Measurements from ENCODE around the gene SLC39A13.

The SLC39A13 gene

DNA sequence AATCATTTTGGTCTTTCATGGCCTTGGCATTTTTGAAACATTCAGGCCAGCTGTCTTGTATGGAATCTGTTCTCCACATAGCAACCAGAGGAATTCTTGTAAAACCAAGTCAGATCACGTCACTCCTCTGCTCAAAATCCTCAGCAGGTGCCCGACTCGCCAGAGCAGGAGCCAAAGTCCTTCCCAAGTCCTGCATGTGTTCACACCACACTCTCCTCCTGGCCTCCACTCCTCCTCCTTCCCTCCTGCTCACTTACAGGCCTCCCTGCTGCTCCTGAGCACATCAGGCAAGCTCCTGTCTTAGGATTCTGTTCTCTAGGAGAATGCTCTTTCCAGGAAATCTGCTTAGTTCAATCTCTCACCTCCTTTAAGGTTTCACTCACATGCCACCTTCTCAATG is 24.8 kb downstream of the SLC39A13 start:
- DNase-seq, result no peak

- no peak for DNase-seq
Measured at GRCh38 chr11:47434011-47434786, 25.8 kb downstream of the SLC39A13 start.

DNA sequence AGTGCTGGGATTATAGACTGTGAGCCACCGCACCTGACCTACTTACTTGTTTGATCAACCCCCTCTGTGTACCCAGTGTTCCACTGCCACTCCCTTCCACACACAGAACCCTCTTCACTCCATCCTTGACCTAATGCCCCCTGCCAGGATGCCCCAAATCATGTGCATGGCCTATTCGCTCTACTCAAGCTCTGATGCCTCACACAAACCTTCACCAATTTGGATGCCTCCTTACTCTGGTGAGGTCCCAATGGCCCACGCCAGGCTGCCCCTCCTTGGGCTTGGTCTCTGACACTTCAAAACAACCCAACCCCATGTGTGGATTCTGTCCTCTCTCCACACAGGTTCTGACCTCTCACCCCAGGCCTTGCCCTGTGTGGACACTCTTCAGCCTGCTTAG is 27.3 kb downstream of the SLC39A13 start:
- no peak for DNase-seq

DNA sequence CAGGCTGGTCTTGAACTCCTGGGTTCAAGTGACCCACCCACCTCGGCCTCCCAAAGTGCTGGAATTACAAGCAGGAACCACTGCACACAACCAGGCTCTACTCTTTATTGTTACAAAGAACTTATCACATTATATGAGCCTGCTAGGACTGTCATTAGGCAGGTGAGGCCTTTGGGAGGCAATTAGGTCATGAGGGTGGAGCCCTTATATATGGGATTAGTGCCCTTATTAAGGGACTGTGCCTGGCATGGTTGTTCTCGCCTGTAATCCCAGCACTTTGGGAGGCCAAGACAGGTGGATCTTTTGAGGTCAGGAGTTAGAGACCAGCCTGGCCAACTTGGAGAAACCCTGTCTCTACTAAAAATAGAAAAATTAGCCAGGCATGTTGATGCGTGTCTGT is 28.3 kb downstream of the SLC39A13 start:
- no peak for DNase-seq

DNA sequence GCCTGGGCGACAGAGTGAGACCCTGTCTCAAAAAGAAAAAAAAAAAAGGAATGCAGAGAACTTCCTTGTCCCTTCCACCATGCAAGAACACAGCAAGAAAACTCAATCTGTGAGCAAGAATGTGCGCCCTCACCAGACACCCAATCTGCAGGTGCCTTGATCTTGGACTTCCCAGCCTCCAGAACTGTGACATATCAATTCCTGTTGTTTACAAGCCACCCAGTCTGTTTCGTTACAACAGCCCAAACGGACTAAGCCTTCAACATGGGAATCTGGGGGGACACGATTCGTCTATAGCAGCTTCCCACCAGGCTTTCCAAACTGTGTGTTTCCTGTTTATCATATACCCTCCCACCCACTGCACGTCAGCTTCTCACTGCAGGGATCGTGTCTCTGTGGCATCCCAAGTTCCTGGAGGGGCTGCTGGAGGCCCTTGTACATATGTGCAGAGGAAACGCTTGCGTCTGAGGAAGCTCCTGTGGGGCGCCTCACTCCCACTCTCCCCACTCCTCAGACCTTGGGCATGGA is 28.9 kb downstream of the SLC39A13 start:
- DNase-seq, result no peak

- DNase-seq, result no peak
Measured at GRCh38 chr11:47437746-47438418, 29.5 kb downstream of the SLC39A13 start.

DNA sequence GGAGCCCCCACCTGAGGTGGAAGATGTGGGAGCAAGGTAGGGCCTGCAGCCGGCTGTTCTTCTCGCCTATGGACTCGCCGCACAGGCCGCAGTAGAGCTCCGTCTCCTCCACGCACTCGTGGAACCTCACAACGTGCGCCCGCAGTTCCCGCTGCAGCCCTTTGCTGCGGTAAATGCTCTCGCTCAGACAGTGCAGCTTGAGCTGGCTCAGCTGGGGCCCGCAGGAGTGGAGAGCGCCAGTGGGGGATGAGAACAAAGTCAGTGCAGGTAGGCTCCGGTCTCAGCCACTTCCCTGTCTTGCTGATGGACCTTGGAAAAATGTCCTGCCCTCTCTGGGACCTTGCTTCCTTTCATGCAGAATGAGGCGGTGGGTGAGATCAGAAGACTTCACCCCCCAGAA is 30.3 kb downstream of the SLC39A13 start:
- no peak for DNase-seq

GRCh38 chr11:47440054-47440476 is 31.7 kb downstream of the SLC39A13 start:
- DNase-seq, result no peak

DNA sequence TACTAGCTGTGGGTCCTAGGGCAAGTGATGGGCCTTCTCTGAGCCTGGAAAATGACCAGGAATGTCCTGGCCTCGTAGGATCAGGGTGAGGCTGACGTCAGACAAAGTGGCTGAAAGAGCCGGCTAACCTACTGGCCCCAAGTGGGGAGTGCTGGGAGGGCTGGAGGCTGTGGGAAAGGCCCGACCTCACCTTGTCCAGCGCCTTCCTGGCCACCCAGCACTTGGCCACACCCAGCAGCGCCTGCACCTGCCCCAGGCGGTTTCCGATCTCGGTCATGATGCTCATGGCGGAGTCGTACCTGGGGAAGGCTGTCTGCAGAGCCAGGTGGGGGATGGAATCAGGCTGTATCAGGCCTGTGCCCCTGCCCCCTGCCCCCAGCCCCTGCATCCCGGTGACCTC is 33.0 kb downstream of the SLC39A13 start:
- DNase-seq, result no peak

DNA sequence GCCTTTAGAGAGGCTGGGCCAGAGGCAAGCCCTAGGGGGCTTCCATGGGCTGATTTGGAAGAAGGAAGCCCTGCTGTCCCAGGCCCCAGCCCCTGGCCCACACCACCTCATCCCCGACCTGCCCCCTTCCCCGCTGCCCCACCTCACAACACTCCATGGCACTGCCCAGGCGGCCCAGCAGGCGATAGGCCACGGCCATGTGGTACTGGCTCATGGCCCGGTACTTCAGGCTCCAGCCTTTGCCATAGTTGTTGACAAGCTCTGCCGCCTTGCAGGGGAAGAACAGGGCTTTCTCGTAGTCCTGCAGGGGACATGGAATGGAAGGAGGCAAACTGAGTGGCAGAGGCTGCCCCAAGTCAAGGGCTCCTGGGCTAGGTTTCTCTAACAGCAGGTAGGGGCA is 34.1 kb downstream of the SLC39A13 start:
- DNase-seq, result no peak

GRCh38 chr11:47443028-47443700 is 34.8 kb downstream of the SLC39A13 start:
- DNase-seq, result no peak

DNA sequence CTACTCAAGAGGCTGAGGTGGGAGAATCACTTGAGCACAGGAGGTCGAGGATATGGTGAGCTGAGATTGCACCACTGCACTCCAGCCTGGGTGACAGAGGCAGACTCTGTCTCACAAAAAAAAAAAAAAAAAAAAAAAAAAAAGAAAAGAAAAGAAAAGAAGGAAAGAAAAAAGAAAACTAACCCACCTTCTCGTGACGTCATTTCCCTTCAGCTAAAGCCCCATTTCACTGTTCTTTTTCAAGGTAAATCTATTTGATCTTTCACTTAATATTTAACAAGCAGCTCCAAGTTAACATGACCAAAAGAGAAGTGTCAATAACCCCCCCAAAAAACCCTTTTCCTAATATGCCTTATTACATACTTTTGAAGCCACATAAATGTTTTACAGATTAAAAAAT is 35.4 kb downstream of the SLC39A13 start:
- DNase-seq, result no peak

- DNase-seq, result no peak
Measured at GRCh38 chr11:47445840-47446239, 37.5 kb downstream of the SLC39A13 start.

- no peak for DNase-seq
Measured at GRCh38 chr11:47446833-47447232, 38.4 kb downstream of the SLC39A13 start.

- no peak for DNase-seq
Measured at GRCh38 chr11:47447906-47448305, 39.5 kb downstream of the SLC39A13 start.

DNA sequence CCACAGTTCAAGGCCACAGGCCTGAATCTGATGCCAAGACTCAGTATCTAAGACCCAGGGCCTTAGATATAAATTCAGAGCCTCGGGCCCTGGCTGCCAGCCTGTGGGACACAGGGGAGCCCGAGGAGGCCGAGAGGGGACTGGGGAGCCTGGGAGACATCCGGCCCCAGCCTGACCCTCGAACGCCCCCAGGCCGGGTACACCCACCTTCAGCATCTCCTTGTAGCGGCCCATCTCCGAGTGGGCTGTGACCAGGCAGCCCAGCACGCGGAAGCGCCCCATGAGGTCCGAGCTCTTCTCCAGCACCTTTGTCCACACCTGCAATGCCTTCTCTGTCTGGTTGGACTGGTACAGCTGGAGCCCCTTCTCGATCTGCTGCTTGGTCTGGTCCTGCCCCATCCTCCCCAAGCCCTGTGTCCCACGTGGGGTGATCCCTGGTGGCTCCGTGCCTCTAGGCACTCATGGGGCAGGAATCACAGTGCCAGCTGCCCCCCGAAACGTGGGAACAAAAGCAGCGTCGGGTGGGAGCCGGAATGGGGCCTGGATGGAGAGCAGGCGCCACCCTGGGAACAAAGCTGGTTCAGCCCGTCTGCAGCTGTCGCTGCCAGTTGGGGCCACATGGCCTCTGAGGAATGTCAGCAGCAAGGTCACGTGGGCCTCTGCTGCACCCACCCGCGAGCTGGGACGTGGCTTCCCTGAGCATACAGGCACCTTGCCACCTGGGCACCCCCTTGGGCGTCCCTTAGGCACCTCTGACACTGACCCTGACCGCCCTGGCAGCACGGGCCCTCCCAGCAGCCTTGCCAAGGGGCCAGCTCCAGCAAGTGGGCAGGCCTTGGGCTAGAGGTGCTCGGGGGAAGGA is 40.4 kb downstream of the SLC39A13 start, which contains the start of gene RAPSN:
Gene RAPSN, minus strand, starts transcription at position 571 of the 862 bp plus-strand sequence. Its CDS starts 172 bp downstream, at position 399.
- DNase-seq, result no peak

DNA sequence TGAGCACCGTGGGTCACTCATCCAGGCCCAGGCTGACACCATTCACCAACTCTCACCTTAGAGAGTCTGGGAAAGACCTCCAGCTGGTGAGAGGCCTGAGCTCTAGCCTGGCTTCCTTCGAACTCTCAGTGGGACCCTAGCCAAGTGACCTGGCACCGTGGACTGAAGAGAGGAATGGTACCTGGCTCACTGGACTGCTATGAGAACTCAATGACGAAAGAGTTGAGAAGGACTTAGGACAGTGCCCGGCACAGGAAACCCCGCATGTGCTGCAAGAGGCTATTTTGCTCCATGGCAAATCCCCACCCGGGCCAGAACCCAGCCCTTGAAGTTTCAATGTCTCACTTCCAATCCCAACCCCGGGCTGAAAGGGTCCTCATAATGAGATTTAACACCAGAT is 41.2 kb downstream of the SLC39A13 start:
- no peak for DNase-seq

- DNase-seq, result no peak
Measured at GRCh38 chr11:47451436-47451835, 43.0 kb downstream of the SLC39A13 start.

- no peak for DNase-seq
Measured at GRCh38 chr11:47451990-47452389, 43.6 kb downstream of the SLC39A13 start.

- no peak for DNase-seq
Measured at GRCh38 chr11:47453365-47453764, 45.0 kb downstream of the SLC39A13 start.

GRCh38 chr11:47454258-47454671 is 45.9 kb downstream of the SLC39A13 start:
- peak; percentile 29 for DNase-seq

DNA sequence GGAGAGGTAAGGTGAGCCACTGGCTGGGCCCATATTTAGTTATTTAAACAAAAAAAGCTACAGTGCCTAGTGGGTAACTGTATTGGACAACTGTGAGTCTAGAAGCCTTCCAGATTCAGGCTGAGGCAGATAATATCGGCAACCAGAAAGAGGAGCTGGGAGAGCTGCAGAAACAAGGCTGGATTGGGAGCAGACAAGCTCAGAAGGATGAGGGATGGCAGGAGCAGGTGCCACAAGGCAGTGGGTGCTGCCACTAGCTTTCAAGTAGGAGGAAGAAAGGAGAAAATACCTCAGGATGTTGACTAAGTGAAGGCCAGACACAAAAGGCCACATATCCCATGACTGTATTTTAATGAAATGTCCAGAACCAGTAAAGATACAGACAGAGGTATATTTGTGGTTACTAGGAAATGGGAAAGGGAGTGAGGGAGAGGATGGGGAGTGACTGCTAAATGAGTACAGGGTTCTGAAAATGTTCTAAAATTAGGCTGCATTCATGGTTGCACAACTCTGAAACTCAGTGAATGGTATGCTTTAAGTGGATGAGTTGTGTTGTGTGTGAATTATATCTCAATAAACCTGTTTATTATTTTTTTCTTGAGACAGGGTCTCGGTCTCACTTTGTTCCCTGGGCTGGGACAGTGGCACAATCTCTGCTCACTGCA is 52.3 kb downstream of the SLC39A13 start:
- no peak for DNase-seq
